HCT116 (cell line): Measurements from ENCODE around the gene LRRC4C. TPM values are rescaled to one million over a fixed set of nuclear protein-coding genes. Genes with fewer than 3 reads are reported as not detected.

Experiments
- ATAC-seq: fragments of 200-7000 bp; cut with Tn5 transposase; 2 replicates; pipeline ENCODE4 v1.9.1; 2020; ENCODE audit warnings: mild to moderate bottlenecking, moderate library complexity
- BruUV-seq: library from RNA; stranded (reverse); fragments of 400-500 nt; replicated peaks from 2 replicates; lab custom pipeline; 2021; lab: Mats Ljungman, UMichigan
- CTCF ChIA-PET: fragments of 300-600 bp; sonication (Branson Sonifier 250); formaldehyde crosslinking; loops from one replicate; lab custom pipeline; 2021; ENCODE audit warnings: antibody characterized with exemption; lab: Charles Lee
- POLR2A ChIA-PET: fragments of 300-600, 350-600 bp; sonication (Branson Sonifier 250); formaldehyde crosslinking; loops from one replicate; lab custom pipeline; 2021; ENCODE audit warnings: antibody characterized with exemption; lab: Charles Lee
- RAD21 ChIA-PET, 2 experiments: fragments of 300-600 bp; sonication (Branson Sonifier 250); formaldehyde crosslinking; loops; one replicate each; lab custom pipeline; 2023; ENCODE audit warnings: low total read pairs in 2 of 2; ENCODE audit not compliant: uncharacterized antibody in 2 of 2, unreplicated experiment in 2 of 2, low non-redundant PET in 1 of 2; lab: Charles Lee
- DNase-seq: peaks from one replicate; pipeline ENCODE4 v3.0.0-alpha.2; 2010; ENCODE audit warnings: low read depth, low spot score
- H2AFZ ChIP-seq: fragments of 200-600 bp; shearing (Covaris generic), sonication (generic); 2 replicates; pipeline ENCODE4 v1.6.1; 2017; ENCODE audit warnings: low read depth, mixed run types, mixed read lengths, antibody characterized with exemption, low read length; ENCODE audit not compliant: poor library complexity, severe bottlenecking
- H3K27ac ChIP-seq: 2 replicates; pipeline ENCODE4 v1.5.1; 2012; ENCODE audit warnings: low read depth, low read length
- H3K27me3 ChIP-seq: fragments of 200-600 bp; sonication (generic); 2 replicates; pipeline ENCODE4 v1.6.1; 2016; ENCODE audit warnings: mixed run types, low read length, mixed read lengths; ENCODE audit not compliant: insufficient read depth
- H3K36me3 ChIP-seq, 2 experiments: fragments of 200-500 bp in 1 of 2; fragments of 200-600 bp in 1 of 2; sonication (Bioruptor generic) in 1 of 2; sonication (generic) in 1 of 2; 2 replicates each; pipeline versions ENCODE4 v1.5.1 to v1.6.1; 2014 to 2016; ENCODE audit warnings: low read length in 2 of 2, inconsistent platforms in 1 of 2, mixed read lengths in 1 of 2, mixed run types in 1 of 2; ENCODE audit not compliant: insufficient read depth in 2 of 2, control insufficient read depth in 1 of 2
- H3K4me1 ChIP-seq, 2 experiments: fragments of 200-600 bp in 1 of 2; sonication (generic) in 1 of 2; 2 replicates each; pipeline versions ENCODE4 v1.5.1 to v1.6.1; 2012 to 2017; ENCODE audit warnings: low read length in 2 of 2, inconsistent platforms in 1 of 2, mild to moderate bottlenecking in 1 of 2, mixed read lengths in 1 of 2, mixed run types in 1 of 2, moderate library complexity in 1 of 2; ENCODE audit not compliant: insufficient read depth in 2 of 2, control insufficient read depth in 1 of 2
- H3K4me2 ChIP-seq: fragments of 200-600 bp; sonication (generic); 2 replicates; pipeline ENCODE4 v1.6.1; 2017; ENCODE audit warnings: mixed run types, low read length, mixed read lengths
- H3K4me3 ChIP-seq, 2 experiments: fragments of 200-600 bp in 1 of 2; sonication (generic) in 1 of 2; replicated peaks in 1 of 2; 2 replicates each; pipeline ENCODE4 v1.5.1; 2011 to 2016; ENCODE audit warnings: low read length in 2 of 2, control low read depth in 1 of 2, low read depth in 1 of 2, mild to moderate bottlenecking in 1 of 2, mixed read lengths in 1 of 2, mixed run types in 1 of 2
- H3K79me2 ChIP-seq: fragments of 200-600 bp; sonication (generic); 2 replicates; pipeline ENCODE4 v1.6.1; 2017; ENCODE audit warnings: mild to moderate bottlenecking, mixed run types, low read length, moderate library complexity, mixed read lengths; ENCODE audit not compliant: insufficient read depth
- H3K9ac ChIP-seq: fragments of 200-600 bp; sonication (generic); 2 replicates; pipeline ENCODE4 v1.6.1; 2016; ENCODE audit warnings: low read length, mixed read lengths
- H3K9me2 ChIP-seq: fragments of 200-600 bp; sonication (generic), shearing (Covaris generic); 2 replicates; pipeline ENCODE4 v1.6.1; 2017; ENCODE audit warnings: mixed run types, mild to moderate bottlenecking, moderate library complexity; ENCODE audit not compliant: insufficient read depth
- H3K9me3 ChIP-seq, 2 experiments: fragments of 200-500 bp in 1 of 2; fragments of 200-600 bp in 1 of 2; sonication (Bioruptor generic) in 1 of 2; sonication (generic) in 1 of 2; 2 replicates each; pipeline ENCODE4 v1.6.1; 2014 to 2017; ENCODE audit warnings: low read length in 2 of 2, mixed read lengths in 2 of 2, inconsistent platforms in 1 of 2, low read depth in 1 of 2, mild to moderate bottlenecking in 1 of 2, mixed run types in 1 of 2, moderate library complexity in 1 of 2; ENCODE audit not compliant: control insufficient read depth in 1 of 2, insufficient read depth in 1 of 2
- H4K20me1 ChIP-seq: fragments of 200-600 bp; sonication (generic), shearing (Covaris generic); 2 replicates; pipeline ENCODE4 v1.6.1; 2017; ENCODE audit warnings: mixed run types, mild to moderate bottlenecking, moderate library complexity; ENCODE audit not compliant: insufficient read depth
- CBX3 ChIP-seq: IDR thresholded peaks from 2 replicates; pipeline ENCODE4 v1.6.1; 2012; ENCODE audit warnings: low read depth
- EGR1 ChIP-seq: IDR thresholded peaks from 2 replicates; pipeline ENCODE4 v1.6.1; 2012; ENCODE audit warnings: low read depth
- EZH2 ChIP-seq: fragments of 200-600 bp; sonication (generic); IDR thresholded peaks from 2 replicates; pipeline ENCODE4 v1.6.1; 2017; ENCODE audit warnings: antibody characterized with exemption, mixed run types
- EZH2phosphoT487 ChIP-seq: fragments of 200-600 bp; IDR thresholded peaks from 2 replicates; pipeline ENCODE4 v1.6.1; 2018; ENCODE audit warnings: antibody characterized with exemption, borderline replicate concordance
- FOSL1 ChIP-seq: IDR thresholded peaks from 2 replicates; pipeline ENCODE4 v1.6.1; 2012; ENCODE audit warnings: low read depth
- JUND ChIP-seq: IDR thresholded peaks from 2 replicates; pipeline ENCODE4 v1.6.1; 2012
- POLR2A ChIP-seq: IDR thresholded peaks from 2 replicates; pipeline ENCODE4 v1.7.0; 2011; ENCODE audit warnings: borderline replicate concordance; ENCODE audit not compliant: insufficient read depth, insufficient read length; ENCODE audit errors: extremely low read depth
- POLR2AphosphoS5 ChIP-seq: IDR thresholded peaks from 2 replicates; pipeline ENCODE4 v1.6.1; 2011; ENCODE audit warnings: mild to moderate bottlenecking, low read depth, low read length, moderate library complexity
- RAD21 ChIP-seq: IDR thresholded peaks from 2 replicates; pipeline ENCODE4 v1.6.1; 2012; ENCODE audit warnings: low read depth, mild to moderate bottlenecking
- SIN3A ChIP-seq: IDR thresholded peaks from 2 replicates; pipeline ENCODE4 v1.6.1; 2012; ENCODE audit warnings: low read depth
- SRF ChIP-seq: IDR thresholded peaks from 2 replicates; pipeline ENCODE4 v1.6.1; 2012; ENCODE audit warnings: low read depth
- TCF7L2 ChIP-seq: IDR thresholded peaks from 2 replicates; pipeline ENCODE4 v1.7.0; 2011; ENCODE audit warnings: borderline replicate concordance, inconsistent platforms; ENCODE audit not compliant: insufficient read depth, insufficient read length; ENCODE audit errors: extremely low read depth
- YY1 ChIP-seq: IDR thresholded peaks from 2 replicates; pipeline ENCODE4 v1.6.1; 2011; ENCODE audit warnings: low read length, low read depth, moderate library complexity, mild to moderate bottlenecking; ENCODE audit not compliant: insufficient replicate concordance; ENCODE audit errors: extremely low read depth
- ZNF274 ChIP-seq: fragments of 200-500 bp; sonication (Bioruptor generic); IDR thresholded peaks from 2 replicates; pipeline ENCODE4 v1.6.1; 2014; ENCODE audit warnings: mild to moderate bottlenecking, low read depth, low read length, inconsistent platforms
- intact Hi-C: fragments of 100-400 bp; cut with micrococcal nuclease; formaldehyde crosslinking; loops from 2 replicates; pipeline ENCODE4 v1.10.0; 2022
- total RNA-seq: library from RNA; stranded (reverse); gene quantifications from one replicate; pipeline ENCODE4 v1.2.1, GENCODE V29; 2021; ENCODE audit not compliant: unreplicated experiment
- TF ChIP-seq, protein P1 (sequence below): IDR thresholded peaks from 2 replicates; pipeline ENCODE4 v1.6.1; 2012
- TF ChIP-seq, protein P2 (sequence below), 3 experiments: fragments of 200-600 bp in 1 of 3; sonication (generic) in 1 of 3; IDR thresholded peaks in 2 of 3; conservative IDR thresholded peaks in 1 of 3; 2 replicates each; pipeline ENCODE4 v1.5.1; 2012 to 2017; ENCODE audit warnings: low read depth in 2 of 3, low read length in 2 of 3, antibody characterized with exemption in 1 of 3, borderline replicate concordance in 1 of 3, control low read depth in 1 of 3, mild to moderate bottlenecking in 1 of 3, mixed read lengths in 1 of 3, mixed run types in 1 of 3, moderate library complexity in 1 of 3; ENCODE audit not compliant: insufficient read depth in 1 of 3
- TF ChIP-seq, protein P3 (sequence below): IDR thresholded peaks from 2 replicates; pipeline ENCODE4 v1.6.1; 2012; ENCODE audit warnings: low read depth
- TF ChIP-seq, protein P4 (sequence below): IDR thresholded peaks from 2 replicates; pipeline ENCODE4 v1.6.1; 2012

The LRRC4C gene
- total RNA-seq, 1 experiment from 2014 or later, result not detected

DNA sequence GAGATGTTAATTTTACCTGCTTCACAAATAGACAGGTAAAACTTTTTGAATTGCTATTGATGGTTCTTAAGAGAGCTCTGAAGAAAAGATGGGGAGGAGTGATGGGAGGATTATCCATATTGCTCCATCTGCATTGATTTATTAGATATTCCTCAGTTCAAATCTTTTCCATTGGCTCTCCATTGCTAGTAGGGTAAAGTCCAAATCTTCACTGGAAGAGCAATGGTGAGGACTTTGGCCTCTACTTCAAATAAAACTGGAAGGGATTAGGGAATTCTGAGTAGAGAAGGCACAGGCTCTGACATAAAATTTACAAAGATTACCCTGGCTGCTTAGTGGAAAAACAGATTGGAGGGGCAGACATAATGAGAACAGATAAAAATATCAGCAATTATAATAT lies 1024.1 kb downstream of the LRRC4C start:
- H3K79me2 ChIP-seq, result no peaks in the 10 kb centered on the region
- no peaks in the 10 kb centered on the region for H3K9me2 ChIP-seq
- H3K36me3 ChIP-seq, result no peaks in the 10 kb centered on the region; a peak in 1 of 4 replicates
- H3K27ac ChIP-seq, result no peak overlapping the region
- H4K20me1 ChIP-seq, result no peaks in the 10 kb centered on the region
- ChIA-PET CTCF (no interaction called here), RAD21 (no interaction called here), POLR2A (no interaction called here)
- no peak overlapping the region for H3K4me2 ChIP-seq
- no peak for DNase-seq
- intact Hi-C loops, result no loop called here
- H2AFZ ChIP-seq, result no peak overlapping the region
- H3K4me3 ChIP-seq, result no peak overlapping the region
- H3K4me1 ChIP-seq, result no peaks in the 10 kb centered on the region
- no peak overlapping the region for H3K9ac ChIP-seq
- BruUV-seq, result no TSS peak
- H3K9me3 ChIP-seq, result peaks cover 10 to 12% of the 10 kb centered on the region in 2 experiments; a peak in 3 of 4 replicates
- no peak for ATAC-seq
- no peaks in the 10 kb centered on the region for H3K27me3 ChIP-seq
- TF ChIP-seq POLR2A, result no peak
- TF ChIP-seq EZH2, result no peak
- TF ChIP-seq SRF, result no peak
- TF ChIP-seq RAD21, result no peak
- TF ChIP-seq, protein P1, sequence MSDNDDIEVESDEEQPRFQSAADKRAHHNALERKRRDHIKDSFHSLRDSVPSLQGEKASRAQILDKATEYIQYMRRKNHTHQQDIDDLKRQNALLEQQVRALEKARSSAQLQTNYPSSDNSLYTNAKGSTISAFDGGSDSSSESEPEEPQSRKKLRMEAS, result no peak
- TF ChIP-seq ZNF274, result no peak
- no peak for TF ChIP-seq YY1
- no peak for TF ChIP-seq POLR2AphosphoS5
- TF ChIP-seq, protein P2, sequence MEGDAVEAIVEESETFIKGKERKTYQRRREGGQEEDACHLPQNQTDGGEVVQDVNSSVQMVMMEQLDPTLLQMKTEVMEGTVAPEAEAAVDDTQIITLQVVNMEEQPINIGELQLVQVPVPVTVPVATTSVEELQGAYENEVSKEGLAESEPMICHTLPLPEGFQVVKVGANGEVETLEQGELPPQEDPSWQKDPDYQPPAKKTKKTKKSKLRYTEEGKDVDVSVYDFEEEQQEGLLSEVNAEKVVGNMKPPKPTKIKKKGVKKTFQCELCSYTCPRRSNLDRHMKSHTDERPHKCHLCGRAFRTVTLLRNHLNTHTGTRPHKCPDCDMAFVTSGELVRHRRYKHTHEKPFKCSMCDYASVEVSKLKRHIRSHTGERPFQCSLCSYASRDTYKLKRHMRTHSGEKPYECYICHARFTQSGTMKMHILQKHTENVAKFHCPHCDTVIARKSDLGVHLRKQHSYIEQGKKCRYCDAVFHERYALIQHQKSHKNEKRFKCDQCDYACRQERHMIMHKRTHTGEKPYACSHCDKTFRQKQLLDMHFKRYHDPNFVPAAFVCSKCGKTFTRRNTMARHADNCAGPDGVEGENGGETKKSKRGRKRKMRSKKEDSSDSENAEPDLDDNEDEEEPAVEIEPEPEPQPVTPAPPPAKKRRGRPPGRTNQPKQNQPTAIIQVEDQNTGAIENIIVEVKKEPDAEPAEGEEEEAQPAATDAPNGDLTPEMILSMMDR (IDR thresholded peaks at IDR 0.05 in 2 of 3, conservative IDR thresholded peaks at IDR 0.05 in 1 of 3; ENCODE audit: borderline replicate concordance in 1 of 3, insufficient read depth in 1 of 3, low read depth in 2 of 3, low read length in 2 of 3), result no peak
- no peak for TF ChIP-seq EZH2phosphoT487
- no peak for TF ChIP-seq EGR1
- TF ChIP-seq, protein P3, sequence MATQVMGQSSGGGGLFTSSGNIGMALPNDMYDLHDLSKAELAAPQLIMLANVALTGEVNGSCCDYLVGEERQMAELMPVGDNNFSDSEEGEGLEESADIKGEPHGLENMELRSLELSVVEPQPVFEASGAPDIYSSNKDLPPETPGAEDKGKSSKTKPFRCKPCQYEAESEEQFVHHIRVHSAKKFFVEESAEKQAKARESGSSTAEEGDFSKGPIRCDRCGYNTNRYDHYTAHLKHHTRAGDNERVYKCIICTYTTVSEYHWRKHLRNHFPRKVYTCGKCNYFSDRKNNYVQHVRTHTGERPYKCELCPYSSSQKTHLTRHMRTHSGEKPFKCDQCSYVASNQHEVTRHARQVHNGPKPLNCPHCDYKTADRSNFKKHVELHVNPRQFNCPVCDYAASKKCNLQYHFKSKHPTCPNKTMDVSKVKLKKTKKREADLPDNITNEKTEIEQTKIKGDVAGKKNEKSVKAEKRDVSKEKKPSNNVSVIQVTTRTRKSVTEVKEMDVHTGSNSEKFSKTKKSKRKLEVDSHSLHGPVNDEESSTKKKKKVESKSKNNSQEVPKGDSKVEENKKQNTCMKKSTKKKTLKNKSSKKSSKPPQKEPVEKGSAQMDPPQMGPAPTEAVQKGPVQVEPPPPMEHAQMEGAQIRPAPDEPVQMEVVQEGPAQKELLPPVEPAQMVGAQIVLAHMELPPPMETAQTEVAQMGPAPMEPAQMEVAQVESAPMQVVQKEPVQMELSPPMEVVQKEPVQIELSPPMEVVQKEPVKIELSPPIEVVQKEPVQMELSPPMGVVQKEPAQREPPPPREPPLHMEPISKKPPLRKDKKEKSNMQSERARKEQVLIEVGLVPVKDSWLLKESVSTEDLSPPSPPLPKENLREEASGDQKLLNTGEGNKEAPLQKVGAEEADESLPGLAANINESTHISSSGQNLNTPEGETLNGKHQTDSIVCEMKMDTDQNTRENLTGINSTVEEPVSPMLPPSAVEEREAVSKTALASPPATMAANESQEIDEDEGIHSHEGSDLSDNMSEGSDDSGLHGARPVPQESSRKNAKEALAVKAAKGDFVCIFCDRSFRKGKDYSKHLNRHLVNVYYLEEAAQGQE, result no peak
- TF ChIP-seq, protein P4, sequence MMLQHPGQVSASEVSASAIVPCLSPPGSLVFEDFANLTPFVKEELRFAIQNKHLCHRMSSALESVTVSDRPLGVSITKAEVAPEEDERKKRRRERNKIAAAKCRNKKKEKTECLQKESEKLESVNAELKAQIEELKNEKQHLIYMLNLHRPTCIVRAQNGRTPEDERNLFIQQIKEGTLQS, result no peak
- no peak for TF ChIP-seq CBX3
- TF ChIP-seq TCF7L2, result no peak
- no peak for TF ChIP-seq SIN3A
- TF ChIP-seq FOSL1, result no peak
- TF ChIP-seq JUND, result no peak
